ENCODE data around the gene CTXN2.

DNA sequence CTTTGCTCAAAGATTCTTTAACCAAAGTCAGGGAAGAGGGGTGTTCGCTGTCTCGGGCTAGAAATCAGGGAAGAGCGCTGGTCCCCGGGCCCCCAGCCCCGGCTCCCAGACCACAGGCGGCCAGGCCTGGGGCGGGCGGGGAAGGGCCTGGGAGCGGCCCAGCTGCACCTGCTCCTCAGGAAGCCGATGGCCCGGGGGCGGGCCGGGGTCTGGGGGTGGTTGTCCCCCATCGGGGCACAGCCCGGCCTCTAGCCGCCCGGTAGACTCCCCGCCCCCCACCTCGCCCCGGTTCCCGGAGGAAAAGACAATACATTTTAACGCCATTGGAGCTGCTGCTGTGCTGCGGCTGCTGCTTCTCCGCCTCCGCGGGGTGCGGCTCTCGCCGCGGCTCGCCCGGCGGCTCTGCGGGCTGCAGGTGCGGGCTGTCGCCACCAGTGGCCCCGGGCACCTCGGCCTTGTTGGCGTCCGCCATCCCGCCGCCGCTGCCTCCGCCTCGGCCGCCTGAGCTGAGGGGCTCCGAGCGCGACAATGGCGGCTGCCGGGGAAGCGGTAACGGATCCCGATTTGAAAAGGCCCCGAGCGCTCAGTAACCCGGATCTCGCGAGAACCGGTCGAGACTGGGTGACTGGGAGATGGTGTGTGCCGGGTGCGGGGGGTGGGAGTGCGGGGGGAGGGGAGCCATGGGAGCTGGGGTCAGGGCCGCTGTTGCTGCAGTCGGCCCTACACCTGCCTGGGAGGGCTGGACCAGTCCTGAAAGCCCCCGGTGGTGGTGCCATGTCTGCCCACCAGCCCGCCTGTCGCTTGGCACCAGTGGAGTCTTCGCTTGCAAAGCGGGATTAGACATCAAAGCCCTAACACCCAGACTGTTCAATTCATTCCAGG lies 13.5 kb upstream of the CTXN2 start, which contains the start of gene MYEF2:
- no peak for TF ChIP-seq NR1H2 (CRISPR knock-in tag; IDR thresholded peaks at IDR 0.05)
- TF ChIP-seq, protein P1, sequence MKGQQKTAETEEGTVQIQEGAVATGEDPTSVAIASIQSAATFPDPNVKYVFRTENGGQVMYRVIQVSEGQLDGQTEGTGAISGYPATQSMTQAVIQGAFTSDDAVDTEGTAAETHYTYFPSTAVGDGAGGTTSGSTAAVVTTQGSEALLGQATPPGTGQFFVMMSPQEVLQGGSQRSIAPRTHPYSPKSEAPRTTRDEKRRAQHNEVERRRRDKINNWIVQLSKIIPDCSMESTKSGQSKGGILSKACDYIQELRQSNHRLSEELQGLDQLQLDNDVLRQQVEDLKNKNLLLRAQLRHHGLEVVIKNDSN (CRISPR knock-in tag; IDR thresholded peaks at IDR 0.05), result no peak
- TF ChIP-seq, protein P2, sequence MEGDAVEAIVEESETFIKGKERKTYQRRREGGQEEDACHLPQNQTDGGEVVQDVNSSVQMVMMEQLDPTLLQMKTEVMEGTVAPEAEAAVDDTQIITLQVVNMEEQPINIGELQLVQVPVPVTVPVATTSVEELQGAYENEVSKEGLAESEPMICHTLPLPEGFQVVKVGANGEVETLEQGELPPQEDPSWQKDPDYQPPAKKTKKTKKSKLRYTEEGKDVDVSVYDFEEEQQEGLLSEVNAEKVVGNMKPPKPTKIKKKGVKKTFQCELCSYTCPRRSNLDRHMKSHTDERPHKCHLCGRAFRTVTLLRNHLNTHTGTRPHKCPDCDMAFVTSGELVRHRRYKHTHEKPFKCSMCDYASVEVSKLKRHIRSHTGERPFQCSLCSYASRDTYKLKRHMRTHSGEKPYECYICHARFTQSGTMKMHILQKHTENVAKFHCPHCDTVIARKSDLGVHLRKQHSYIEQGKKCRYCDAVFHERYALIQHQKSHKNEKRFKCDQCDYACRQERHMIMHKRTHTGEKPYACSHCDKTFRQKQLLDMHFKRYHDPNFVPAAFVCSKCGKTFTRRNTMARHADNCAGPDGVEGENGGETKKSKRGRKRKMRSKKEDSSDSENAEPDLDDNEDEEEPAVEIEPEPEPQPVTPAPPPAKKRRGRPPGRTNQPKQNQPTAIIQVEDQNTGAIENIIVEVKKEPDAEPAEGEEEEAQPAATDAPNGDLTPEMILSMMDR (IDR thresholded peaks at IDR 0.05), result no peak
- TF ChIP-seq, protein P3, sequence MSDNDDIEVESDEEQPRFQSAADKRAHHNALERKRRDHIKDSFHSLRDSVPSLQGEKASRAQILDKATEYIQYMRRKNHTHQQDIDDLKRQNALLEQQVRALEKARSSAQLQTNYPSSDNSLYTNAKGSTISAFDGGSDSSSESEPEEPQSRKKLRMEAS (CRISPR knock-in tag; IDR thresholded peaks at IDR 0.05), result peak; percentile 59; the same call in 1 of the 2 replicates
